Stimulated activated CD8-positive, alpha-beta memory T cell treated with anti-CD3 and anti-CD28 coated beads, Interleukin-4, amount 100 ng/mL, for 4 hours (primary cell): ENCODE measurements around the gene KHNYN.
"Not testable (repeated sequence)": the region's sequence is repeated elsewhere in the genome, so short reads cannot be mapped to it uniquely, and the experiment has no call there.

Source experiments
- DNase-seq, 2 donors: peaks; one replicate each; pipeline ENCODE4 v3.0.0-alpha.2; 2020; ENCODE audit warnings: low read depth in 2 of 2, low spot score in 1 of 2

The KHNYN gene

GRCh38 chr14:24465805-24466204 lies 36.1 kb downstream of the KHNYN start:
- DNase-seq, result no peak

DNA sequence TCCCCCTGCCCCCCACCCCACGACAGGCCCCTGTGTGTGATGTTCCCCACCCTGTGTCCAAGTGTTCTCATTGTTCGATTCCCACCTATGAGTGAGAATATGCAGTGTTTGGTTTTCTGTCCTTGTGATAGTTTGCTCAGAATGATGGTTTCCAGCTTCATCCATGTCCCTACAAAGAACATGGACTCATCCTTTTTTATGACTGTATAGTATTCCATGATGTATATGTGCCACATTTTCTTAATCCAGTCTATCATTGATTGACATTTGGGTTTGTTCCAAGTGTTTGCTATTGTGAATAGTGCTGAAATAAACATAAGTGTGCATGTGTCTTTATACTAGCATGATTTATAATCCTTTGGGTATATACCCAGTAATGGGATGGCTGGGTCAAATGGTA lies 40.7 kb downstream of the KHNYN start:
- DNase-seq, result not testable (repeated sequence)

GRCh38 chr14:24473211-24473610 lies 43.5 kb downstream of the KHNYN start:
- DNase-seq, result no peak

DNA sequence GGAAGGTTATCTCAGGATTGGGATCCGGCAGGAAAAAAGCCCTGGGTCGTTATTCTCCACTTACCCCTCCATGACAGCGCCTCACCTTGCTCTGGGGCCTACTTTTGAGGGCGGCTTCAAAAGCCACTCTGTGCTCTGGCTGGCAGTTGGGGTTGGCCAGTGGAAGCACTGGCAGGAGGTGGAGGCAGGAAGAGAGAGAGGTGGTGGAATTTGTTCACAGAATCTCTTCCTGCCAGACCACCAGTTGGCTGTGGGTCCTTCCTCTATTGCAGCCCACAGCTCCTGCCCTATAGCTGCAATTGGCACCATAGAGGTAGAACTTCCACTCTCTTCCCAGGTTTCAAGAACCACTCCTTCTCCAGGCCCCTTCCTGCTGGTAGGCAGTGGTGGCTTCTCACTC lies 45.5 kb downstream of the KHNYN start:
- no peak for DNase-seq

- DNase-seq, result not testable (repeated sequence)
These were observed 50.2 kb downstream of the KHNYN start for GRCh38 chr14:24479999-24480398.

DNA sequence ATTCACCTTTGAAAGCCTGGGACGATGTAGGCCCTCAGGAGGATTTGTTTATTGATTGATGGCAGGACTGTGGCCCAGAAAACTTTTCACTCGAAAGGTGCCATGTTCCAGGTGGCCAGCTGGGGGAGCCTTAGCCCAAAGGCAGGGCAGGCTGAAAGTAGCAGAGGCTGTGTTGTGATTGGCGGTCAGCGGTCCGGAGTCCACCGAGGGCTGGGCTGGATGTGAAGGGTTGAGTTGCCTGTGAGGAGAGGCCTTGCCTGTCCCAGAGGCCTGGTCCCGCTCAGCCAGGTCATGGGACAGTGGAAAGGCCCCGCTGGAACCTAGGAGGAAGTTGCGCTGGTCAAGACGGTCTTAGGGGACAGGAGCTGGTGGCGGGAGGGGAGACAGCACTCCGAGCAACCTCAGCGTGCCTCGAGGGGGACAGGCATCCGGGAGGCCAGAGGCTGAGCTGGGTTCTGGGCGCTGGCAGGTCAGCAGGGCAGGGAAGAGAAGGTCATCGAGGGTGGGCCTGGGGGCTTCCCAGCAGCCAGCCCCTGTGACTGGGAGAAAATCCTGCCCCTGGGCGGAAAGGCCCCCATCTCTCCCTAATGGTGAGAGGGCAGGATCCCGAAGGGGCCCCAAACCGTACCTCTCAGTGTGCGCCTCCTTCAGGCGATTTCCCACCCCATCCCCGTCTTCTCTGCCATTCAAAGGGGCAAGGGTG lies 52.0 kb downstream of the KHNYN start:
- peak; percentile 4 to 16 for DNase-seq

GRCh38 chr14:24482699-24483303 lies 53.0 kb downstream of the KHNYN start:
- DNase-seq, result not testable (repeated sequence)

GRCh38 chr14:24483604-24484252 lies 54.0 kb downstream of the KHNYN start:
- DNase-seq, result no peak
